GM12892 (cell line): ENCODE data around the gene SKIC3.

Experiments used
- DNase-seq: peaks from one replicate; pipeline ENCODE4 v3.0.0; 2011; ENCODE audit not compliant: insufficient read length
- FAIRE-seq: peaks from 2 replicates; lab custom pipeline; 2011; peaks lifted over from hg19 to GRCh38; lab: Jason Lieb, UNC
- POLR2A ChIP-seq: IDR thresholded peaks from 2 replicates; pipeline ENCODE4 v1.6.1; 2011; ENCODE audit warnings: low read depth, low read length, control low read depth
- POLR2AphosphoS5 ChIP-seq: IDR thresholded peaks from 2 replicates; pipeline ENCODE4 v1.6.1; 2011; ENCODE audit warnings: low read depth, low read length, control low read depth
- TAF1 ChIP-seq: IDR thresholded peaks from 2 replicates; pipeline ENCODE4 v1.6.1; 2011; ENCODE audit warnings: low read depth, mild to moderate bottlenecking, control low read depth, low read length, borderline replicate concordance

The SKIC3 gene

DNA sequence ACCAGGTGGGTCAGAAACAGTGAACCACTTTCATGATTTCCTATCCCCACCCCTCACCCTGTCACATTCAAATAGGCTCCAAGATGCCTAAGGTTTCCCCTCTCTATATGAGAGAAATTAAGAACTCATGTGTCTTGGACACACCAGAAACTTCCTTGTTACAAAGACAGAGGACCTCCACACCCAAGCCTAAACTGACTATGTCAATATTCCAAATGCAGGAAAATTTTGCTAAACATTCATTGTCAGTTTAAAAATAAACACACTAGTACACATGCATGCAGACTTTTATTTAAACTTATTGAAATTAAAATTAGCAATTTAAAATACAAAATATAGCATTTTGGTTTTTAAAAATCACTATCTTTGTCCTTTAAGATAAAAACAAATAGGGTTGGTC, 26.2 kb downstream of the SKIC3 start:
- no peak for TF ChIP-seq POLR2A
- TF ChIP-seq POLR2AphosphoS5 = no peak
- no peak for TF ChIP-seq TAF1
- FAIRE-seq = no peak
- DNase-seq = no peak

GRCh38 chr5:95526871-95527270, 27.9 kb downstream of the SKIC3 start:
- no peak for DNase-seq
- FAIRE-seq = no peak
- TF ChIP-seq TAF1 (no peak), POLR2A (no peak), POLR2AphosphoS5 (no peak)

- DNase-seq (no peak), FAIRE-seq (no peak)
- TF ChIP-seq POLR2AphosphoS5 (no peak), TAF1 (no peak), POLR2A (no peak)
These were observed 30.4 kb downstream of the SKIC3 start for GRCh38 chr5:95524423-95524822.

- DNase-seq (no peak), FAIRE-seq (no peak)
- TF ChIP-seq POLR2AphosphoS5 = no peak
- TF ChIP-seq POLR2A = no peak
- no peak for TF ChIP-seq TAF1
These were observed 34.6 kb downstream of the SKIC3 start for GRCh38 chr5:95520206-95520605.

- TF ChIP-seq POLR2AphosphoS5 (no peak), POLR2A (no peak), TAF1 (no peak)
- DNase-seq = no peak
- no peak for FAIRE-seq
These were observed 35.1 kb downstream of the SKIC3 start for GRCh38 chr5:95519681-95520080.

DNA sequence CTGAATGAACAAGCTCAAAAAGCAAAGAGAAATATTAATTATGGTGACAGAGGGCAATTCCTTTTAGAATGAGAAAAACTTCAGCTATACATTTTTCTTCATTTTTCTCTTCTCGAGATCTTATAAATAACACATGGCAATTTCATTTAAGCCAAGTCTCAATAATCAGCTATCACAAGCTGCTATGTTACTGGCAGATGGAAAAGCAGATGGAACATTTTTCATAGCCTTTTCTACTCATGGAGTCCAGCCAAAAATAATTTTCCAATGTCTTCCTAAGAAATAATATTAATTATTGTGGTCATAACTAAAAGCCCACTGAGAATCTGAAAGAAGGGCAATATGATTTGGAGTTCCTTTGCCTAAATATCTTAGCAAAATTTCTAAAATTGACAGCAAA, 35.6 kb downstream of the SKIC3 start:
- FAIRE-seq (no peak), DNase-seq (no peak)
- TF ChIP-seq POLR2AphosphoS5 = no peak
- no peak for TF ChIP-seq POLR2A
- no peak for TF ChIP-seq TAF1

- FAIRE-seq (no peak), DNase-seq (no peak)
- no peak for TF ChIP-seq POLR2AphosphoS5
- no peak for TF ChIP-seq TAF1
- TF ChIP-seq POLR2A = no peak
These were observed 36.4 kb downstream of the SKIC3 start for GRCh38 chr5:95518417-95518816.

DNA sequence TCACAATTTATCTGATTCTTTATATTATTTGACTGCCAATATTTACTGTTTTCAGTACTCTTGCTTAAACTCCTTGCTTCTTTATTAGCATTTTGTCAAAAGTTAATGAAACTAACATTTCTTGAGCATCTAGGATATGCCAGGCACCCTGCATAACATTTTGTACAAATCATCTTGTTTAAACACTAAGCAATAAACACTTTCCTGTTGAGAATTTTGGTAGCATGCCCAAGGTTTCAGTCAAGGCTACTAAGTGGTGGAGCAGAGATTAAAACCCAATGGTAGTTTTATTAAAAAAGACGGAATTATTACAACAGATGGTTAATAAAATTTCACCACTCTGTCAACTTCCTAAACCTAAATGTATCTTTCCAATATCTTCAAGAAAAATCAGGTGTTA, 43.2 kb downstream of the SKIC3 start:
- DNase-seq = no peak
- no peak for FAIRE-seq
- TF ChIP-seq TAF1 (no peak), POLR2A (no peak), POLR2AphosphoS5 (no peak)

DNA sequence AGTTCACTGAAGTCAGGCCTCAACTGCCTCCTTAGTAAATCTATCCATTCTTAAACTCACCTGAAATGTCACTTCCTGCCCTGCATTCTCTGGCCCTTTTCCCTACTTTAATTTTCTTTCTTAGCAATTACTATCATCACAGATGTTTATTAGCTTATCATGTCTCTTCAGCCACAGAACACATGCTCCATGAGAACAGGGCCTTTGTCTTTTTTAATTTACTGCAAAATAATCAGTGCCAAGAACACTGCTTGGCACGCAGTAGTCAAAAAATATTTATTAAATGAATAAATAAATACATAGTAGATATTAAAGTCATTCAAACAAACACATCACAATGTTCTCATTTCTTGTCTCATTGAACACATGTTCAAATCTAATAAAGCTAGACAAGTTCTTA, 46.2 kb downstream of the SKIC3 start:
- no peak for DNase-seq
- FAIRE-seq = no peak
- no peak for TF ChIP-seq TAF1
